SK-N-SH treated with all-trans-retinoic acid at 6 μM for 48 hours (cell line): Measurements from ENCODE around the gene ADCY9.

Experiments used
- CSDC2 ChIP-seq: fragments of 250-450 bp; sonication (Bioruptor Pico); IDR thresholded peaks from 2 replicates; pipeline ENCODE4 v1.5.0; 2020; ENCODE audit warnings: mild to moderate bottlenecking, moderate library complexity
- CSRNP3 ChIP-seq: fragments of 250-450 bp; sonication (Bioruptor Pico); IDR thresholded peaks from 2 replicates; pipeline ENCODE4 v1.5.1; 2021; ENCODE audit warnings: mild to moderate bottlenecking, moderate library complexity
- ESRRG ChIP-seq: fragments of 250-450 bp; sonication (Bioruptor Pico); IDR thresholded peaks from 2 replicates; pipeline ENCODE4 v1.6.1; 2021; ENCODE audit warnings: mild to moderate bottlenecking
- SNAI2 ChIP-seq: fragments of 250-450 bp; sonication (Bioruptor Pico); IDR thresholded peaks from 2 replicates; pipeline ENCODE4 v1.5.0; 2020; ENCODE audit warnings: mild to moderate bottlenecking, moderate library complexity
- ZC3H10 ChIP-seq: fragments of 250-450 bp; sonication (Bioruptor Pico); IDR thresholded peaks from 2 replicates; pipeline ENCODE4 v1.5.1; 2021; ENCODE audit warnings: mild to moderate bottlenecking, moderate library complexity
- ZFP3 ChIP-seq: fragments of 250-450 bp; sonication (Bioruptor Pico); IDR thresholded peaks from 2 replicates; pipeline ENCODE4 v1.5.0; 2020; ENCODE audit warnings: mild to moderate bottlenecking, moderate library complexity

- TF ChIP-seq CSDC2 (CRISPR knock-in tag) = no peak
- no peak for TF ChIP-seq CSRNP3 (CRISPR knock-in tag)
- TF ChIP-seq ZC3H10 = no peak
- TF ChIP-seq ESRRG (CRISPR knock-in tag) = no peak
- TF ChIP-seq SNAI2 = no peak
- no peak for TF ChIP-seq ZFP3
Observed at GRCh38 chr16:3998793-3999478, 117.3 kb downstream of the ADCY9 start.
